Sigmoid colon (tissue), 4 donors: Measurements from ENCODE around the gene DAB2IP.

Experiments used
- CTCF ChIP-seq, 4 experiments: fragments of 450-650 bp in 3 of 4; fragments of 200-600 bp in 1 of 4; IDR thresholded peaks; one replicate each; pipeline ENCODE4 v1.5.1; 2016 to 2019; ENCODE audit warnings: antibody characterized with exemption in 4 of 4, mild to moderate bottlenecking in 3 of 4, moderate library complexity in 2 of 4
- EP300 ChIP-seq, 4 donors: sonication (generic); formaldehyde crosslinking; IDR thresholded peaks; one replicate each; pipeline ENCODE4 v1.6.1; 2017; ENCODE audit warnings: antibody characterized with exemption in 4 of 4
- POLR2A ChIP-seq, 2 donors: fragments of 450-650 bp; IDR thresholded peaks; one replicate each; pipeline ENCODE4 v1.6.1; 2016; ENCODE audit warnings: antibody characterized with exemption in 2 of 2, mild to moderate bottlenecking in 2 of 2, moderate library complexity in 2 of 2
- POLR2AphosphoS5 ChIP-seq, 4 donors: sonication (generic); formaldehyde crosslinking; IDR thresholded peaks; one replicate each; pipeline ENCODE4 v1.6.1; 2017; ENCODE audit warnings: antibody characterized with exemption in 4 of 4

GRCh38 chr9:121783521-121784507, 132.4 kb downstream of the DAB2IP start:
- no peak for TF ChIP-seq CTCF (IDR thresholded peaks at IDR 0.05)
- TF ChIP-seq POLR2A (IDR thresholded peaks at IDR 0.05), result no peak
- no peak for TF ChIP-seq EP300 (IDR thresholded peaks at IDR 0.05)
- TF ChIP-seq POLR2AphosphoS5 (IDR thresholded peaks at IDR 0.05), result no peak
